Measurements from ENCODE around the gene AGBL4. TPM values are rescaled to one million over a fixed set of nuclear protein-coding genes. Genes with fewer than 3 reads are reported as not detected.

AGBL4 gene
- polyA plus RNA-seq, 3 donors = 0.05 TPM; not detected in 2

DNA sequence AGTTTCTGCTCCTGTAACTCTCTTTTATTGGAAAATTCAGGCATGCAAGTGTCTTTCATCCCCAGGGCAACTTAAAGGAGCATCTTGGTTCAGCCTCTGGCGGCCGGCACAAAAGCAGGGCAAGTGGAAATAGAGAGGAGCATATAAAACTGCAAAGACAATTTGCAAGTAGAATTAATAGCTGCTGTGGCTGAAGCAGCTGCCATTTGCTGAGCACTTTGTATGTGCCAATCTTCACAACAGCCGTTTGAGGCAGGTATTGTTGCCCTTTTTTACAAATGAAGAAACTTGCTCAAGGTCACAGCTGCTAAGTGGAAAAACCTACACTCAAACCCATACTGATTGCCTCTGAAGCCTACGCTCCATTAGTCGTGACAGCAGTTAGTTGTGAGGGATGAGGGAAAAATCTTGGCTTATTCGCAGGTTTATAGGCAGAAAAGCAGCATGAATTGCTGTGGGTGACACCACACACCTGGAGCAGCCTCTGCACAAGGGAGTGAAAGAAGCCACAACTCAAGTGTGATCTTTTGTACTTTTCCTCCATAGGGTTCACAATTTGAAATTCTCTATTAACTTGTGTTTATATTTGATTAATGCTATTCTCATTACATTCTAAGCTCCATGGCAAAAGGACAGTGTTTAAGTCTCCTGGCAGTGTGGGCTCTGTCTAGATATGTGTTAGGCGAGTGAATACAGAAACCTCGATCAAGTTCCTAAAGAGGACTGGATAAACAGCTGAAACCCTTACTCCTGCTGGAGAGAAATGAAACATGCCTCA, 1148.0 kb downstream of the AGBL4 start:
- Mint-ChIP-seq H3K27ac (no peak overlapping the region), H3K4me3 (no peak overlapping the region), H3K36me3 (no peaks in the 10 kb centered on the region), H3K9me3 (peaks cover 0 to 2% (median 0%) of the 10 kb centered on the region in 7 donors), H3K27me3 (ENCODE audit: low read depth in 3 of 3) (peaks cover 0 to 1% (median 0%) of the 10 kb centered on the region in 3 donors), H3K4me1 (no peaks in the 10 kb centered on the region)
- Histone ChIP-seq H3K4me2 (replicated peaks; ENCODE audit: extremely low read depth, low read length, poor library complexity, severe bottlenecking) (no peak overlapping the region), H2AFZ (ENCODE audit: insufficient read depth, low read depth, low read length, poor library complexity, severe bottlenecking) (no peak overlapping the region), H3K4me3 (replicated peaks in 1 of 3; ENCODE audit: low read depth in 2 of 3, low read length in 3 of 3) (no peak overlapping the region), H3K27ac (ENCODE audit: low read depth in 1 of 2, low read length in 2 of 2) (no peak overlapping the region), H3K9ac (ENCODE audit: insufficient read depth, low read length, poor library complexity, severe bottlenecking) (no peak overlapping the region), H3K9me3 (replicated peaks in 1 of 2; ENCODE audit: control insufficient read depth in 1 of 2, insufficient read depth in 1 of 2, low read length in 2 of 2) (no peaks in the 10 kb centered on the region), H3K27me3 (ENCODE audit: control insufficient read depth in 2 of 2, insufficient read depth in 2 of 2, low read length in 2 of 2) (no peaks in the 10 kb centered on the region), H3K79me2 (ENCODE audit: insufficient read depth, low read length) (no peaks in the 10 kb centered on the region), H3K4me1 (ENCODE audit: control insufficient read depth in 1 of 2, insufficient read depth in 2 of 2, low read length in 2 of 2) (no peaks in the 10 kb centered on the region), H3K36me3 (replicated peaks in 1 of 2; ENCODE audit: control insufficient read depth in 1 of 2, insufficient read depth in 2 of 2, low read length in 2 of 2) (no peaks in the 10 kb centered on the region), H4K20me1 (ENCODE audit: insufficient read depth, low read length) (no peaks in the 10 kb centered on the region)
- TF ChIP-seq, protein P1, sequence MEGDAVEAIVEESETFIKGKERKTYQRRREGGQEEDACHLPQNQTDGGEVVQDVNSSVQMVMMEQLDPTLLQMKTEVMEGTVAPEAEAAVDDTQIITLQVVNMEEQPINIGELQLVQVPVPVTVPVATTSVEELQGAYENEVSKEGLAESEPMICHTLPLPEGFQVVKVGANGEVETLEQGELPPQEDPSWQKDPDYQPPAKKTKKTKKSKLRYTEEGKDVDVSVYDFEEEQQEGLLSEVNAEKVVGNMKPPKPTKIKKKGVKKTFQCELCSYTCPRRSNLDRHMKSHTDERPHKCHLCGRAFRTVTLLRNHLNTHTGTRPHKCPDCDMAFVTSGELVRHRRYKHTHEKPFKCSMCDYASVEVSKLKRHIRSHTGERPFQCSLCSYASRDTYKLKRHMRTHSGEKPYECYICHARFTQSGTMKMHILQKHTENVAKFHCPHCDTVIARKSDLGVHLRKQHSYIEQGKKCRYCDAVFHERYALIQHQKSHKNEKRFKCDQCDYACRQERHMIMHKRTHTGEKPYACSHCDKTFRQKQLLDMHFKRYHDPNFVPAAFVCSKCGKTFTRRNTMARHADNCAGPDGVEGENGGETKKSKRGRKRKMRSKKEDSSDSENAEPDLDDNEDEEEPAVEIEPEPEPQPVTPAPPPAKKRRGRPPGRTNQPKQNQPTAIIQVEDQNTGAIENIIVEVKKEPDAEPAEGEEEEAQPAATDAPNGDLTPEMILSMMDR (IDR thresholded peaks at IDR 0.05) = no peak
- no peak for DNase-seq
- 83% methylated on average over 2 of the region's 8 CpGs for WGBS (ENCODE audit: insufficient coverage)
- intact Hi-C loops (cut with micrococcal nuclease) = no loop called here

DNA sequence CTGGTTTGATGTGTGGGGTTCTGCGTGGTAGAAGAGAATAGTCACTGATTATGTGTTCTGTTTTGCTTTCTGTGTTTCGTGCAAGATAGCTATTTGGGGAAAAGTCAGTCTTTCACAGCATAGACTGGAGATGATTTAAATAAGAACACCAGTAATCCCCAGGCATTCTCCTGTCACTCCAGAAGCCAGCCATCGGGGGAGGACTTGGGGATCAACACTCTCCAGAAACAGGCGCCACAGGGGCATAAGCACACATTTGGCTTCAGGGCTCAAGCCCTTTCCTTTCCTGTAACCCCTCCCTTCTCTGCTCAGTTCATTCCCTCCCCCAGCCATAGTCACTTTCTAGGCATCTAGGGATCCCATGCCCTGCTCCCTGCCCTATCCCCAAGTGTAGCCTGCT, 1149.8 kb downstream of the AGBL4 start:
- Mint-ChIP-seq H3K9me3 (peaks cover 0 to 2% (median 0%) of the 10 kb centered on the region in 7 donors), H3K4me3 (no peak overlapping the region), H3K36me3 (no peaks in the 10 kb centered on the region), H3K4me1 (no peaks in the 10 kb centered on the region), H3K27me3 (ENCODE audit: low read depth in 3 of 3) (peaks cover 0 to 1% (median 0%) of the 10 kb centered on the region in 3 donors), H3K27ac (no peak overlapping the region)
- H2AFZ ChIP-seq (ENCODE audit: insufficient read depth, low read depth, low read length, poor library complexity, severe bottlenecking) = no peak overlapping the region
- H3K79me2 ChIP-seq (ENCODE audit: insufficient read depth, low read length) = no peaks in the 10 kb centered on the region
- intact Hi-C loops (cut with micrococcal nuclease) = no loop called here
- H3K36me3 ChIP-seq (replicated peaks in 1 of 2; ENCODE audit: control insufficient read depth in 1 of 2, insufficient read depth in 2 of 2, low read length in 2 of 2) = no peaks in the 10 kb centered on the region
- H3K4me1 ChIP-seq (ENCODE audit: control insufficient read depth in 1 of 2, insufficient read depth in 2 of 2, low read length in 2 of 2) = no peaks in the 10 kb centered on the region
- 100% methylated on average over 1 of the region's 4 CpGs for WGBS (ENCODE audit: insufficient coverage)
- no peak overlapping the region for H3K4me3 ChIP-seq (replicated peaks in 1 of 3; ENCODE audit: low read depth in 2 of 3, low read length in 3 of 3)
- no peaks in the 10 kb centered on the region for H4K20me1 ChIP-seq (ENCODE audit: insufficient read depth, low read length)
- no peaks in the 10 kb centered on the region for H3K9me3 ChIP-seq (replicated peaks in 1 of 2; ENCODE audit: control insufficient read depth in 1 of 2, insufficient read depth in 1 of 2, low read length in 2 of 2)
- no peaks in the 10 kb centered on the region for H3K27me3 ChIP-seq (ENCODE audit: control insufficient read depth in 2 of 2, insufficient read depth in 2 of 2, low read length in 2 of 2)
- no peak for DNase-seq
- H3K4me2 ChIP-seq (replicated peaks; ENCODE audit: extremely low read depth, low read length, poor library complexity, severe bottlenecking) = no peak overlapping the region
- TF ChIP-seq, protein P1 (IDR thresholded peaks at IDR 0.05) = no peak
- no peak overlapping the region for H3K27ac ChIP-seq (ENCODE audit: low read depth in 1 of 2, low read length in 2 of 2)
- no peak overlapping the region for H3K9ac ChIP-seq (ENCODE audit: insufficient read depth, low read length, poor library complexity, severe bottlenecking)
